Hepatocyte (in vitro differentiated cells): ENCODE results near the gene ANKS6.

ENCODE experiments used
- EZH2 ChIP-seq: fragments of 200-600 bp; sonication (generic); IDR thresholded peaks from 2 replicates; pipeline ENCODE4 v1.6.1; 2016; ENCODE audit warnings: antibody characterized with exemption, mild to moderate bottlenecking, borderline replicate concordance
- EZH2phosphoT487 ChIP-seq: fragments of 200-600 bp; sonication (generic); IDR thresholded peaks from one replicate; pipeline ENCODE4 v1.6.1; 2018; ENCODE audit warnings: antibody characterized with exemption, mild to moderate bottlenecking, low read depth, moderate library complexity; ENCODE audit not compliant: unreplicated experiment, severe bottlenecking
- TF ChIP-seq, protein P1 (sequence below): fragments of 200-600 bp; sonication (generic); IDR thresholded peaks from 2 replicates; pipeline ENCODE4 v1.5.1; 2016; ENCODE audit warnings: antibody characterized with exemption, mild to moderate bottlenecking; ENCODE audit not compliant: poor library complexity

DNA sequence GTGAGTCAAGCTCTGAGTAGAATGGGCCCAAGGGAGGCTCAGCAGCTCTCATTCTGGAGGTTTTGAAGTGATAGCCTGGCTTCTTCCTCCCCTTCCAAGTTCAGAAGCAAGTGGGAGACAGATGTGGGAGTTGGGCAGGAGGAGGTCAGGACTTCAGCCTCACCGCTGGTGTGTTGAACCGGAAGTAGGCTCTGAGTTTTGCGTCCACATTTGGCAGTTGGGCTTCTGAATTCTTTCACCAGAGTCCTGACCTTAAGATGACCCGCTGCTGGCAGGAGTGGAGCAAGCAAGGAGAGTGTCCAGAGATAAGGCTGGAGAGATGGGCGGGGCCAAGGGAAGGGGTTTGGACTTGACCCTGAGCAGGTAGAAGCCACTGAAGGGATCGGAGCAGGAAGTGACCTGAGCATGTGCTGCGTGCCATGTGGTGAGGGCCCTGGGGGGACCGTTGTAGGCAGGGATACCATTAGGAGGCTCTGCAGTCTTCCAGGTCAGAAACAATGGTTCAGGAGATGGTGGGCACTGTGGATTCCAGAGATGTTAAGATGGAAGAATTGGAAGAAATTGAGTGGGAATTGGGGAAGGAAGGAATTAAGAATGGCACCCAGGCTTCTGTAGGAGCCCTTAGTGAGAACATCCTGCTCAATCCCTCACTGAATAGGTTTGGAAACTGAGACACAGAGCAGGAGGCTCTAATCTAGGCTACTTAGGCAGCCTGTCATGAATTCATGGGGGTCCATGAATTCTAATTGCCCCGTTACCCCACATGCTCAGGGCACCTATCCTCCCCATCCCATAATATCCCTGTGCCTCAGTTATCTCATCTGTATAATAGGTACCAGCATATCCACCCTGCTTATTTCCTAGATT is 37.0 kb upstream of the ANKS6 start:
- no peak for TF ChIP-seq EZH2
- no peak for TF ChIP-seq EZH2phosphoT487
- TF ChIP-seq, protein P1, sequence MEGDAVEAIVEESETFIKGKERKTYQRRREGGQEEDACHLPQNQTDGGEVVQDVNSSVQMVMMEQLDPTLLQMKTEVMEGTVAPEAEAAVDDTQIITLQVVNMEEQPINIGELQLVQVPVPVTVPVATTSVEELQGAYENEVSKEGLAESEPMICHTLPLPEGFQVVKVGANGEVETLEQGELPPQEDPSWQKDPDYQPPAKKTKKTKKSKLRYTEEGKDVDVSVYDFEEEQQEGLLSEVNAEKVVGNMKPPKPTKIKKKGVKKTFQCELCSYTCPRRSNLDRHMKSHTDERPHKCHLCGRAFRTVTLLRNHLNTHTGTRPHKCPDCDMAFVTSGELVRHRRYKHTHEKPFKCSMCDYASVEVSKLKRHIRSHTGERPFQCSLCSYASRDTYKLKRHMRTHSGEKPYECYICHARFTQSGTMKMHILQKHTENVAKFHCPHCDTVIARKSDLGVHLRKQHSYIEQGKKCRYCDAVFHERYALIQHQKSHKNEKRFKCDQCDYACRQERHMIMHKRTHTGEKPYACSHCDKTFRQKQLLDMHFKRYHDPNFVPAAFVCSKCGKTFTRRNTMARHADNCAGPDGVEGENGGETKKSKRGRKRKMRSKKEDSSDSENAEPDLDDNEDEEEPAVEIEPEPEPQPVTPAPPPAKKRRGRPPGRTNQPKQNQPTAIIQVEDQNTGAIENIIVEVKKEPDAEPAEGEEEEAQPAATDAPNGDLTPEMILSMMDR, result no peak
